ENCODE measurements around the gene DCUN1D3.
A peak's percentile ranks its signal among the peaks of the same experiment; 100 is the strongest.
"Not testable (repeated sequence)": the region's sequence is repeated elsewhere in the genome, so short reads cannot be mapped to it uniquely, and the experiment has no call there.

The DCUN1D3 gene

GRCh38 chr16:20826039-20826566 lies 74.1 kb downstream of the DCUN1D3 start:
- DNase-seq (ENCODE audit: low read depth in 2 of 2): no peak

GRCh38 chr16:20822521-20823325 lies 77.4 kb downstream of the DCUN1D3 start:
- no peak for DNase-seq (ENCODE audit: low read depth in 2 of 2)

- DNase-seq (ENCODE audit: low read depth in 2 of 2): no peak
These were observed 78.5 kb downstream of the DCUN1D3 start for GRCh38 chr16:20821682-20822081.

GRCh38 chr16:20818929-20819585 lies 81.1 kb downstream of the DCUN1D3 start:
- no peak for DNase-seq (ENCODE audit: low read depth in 2 of 2)

- no peak for DNase-seq (ENCODE audit: low read depth in 2 of 2)
These were observed 85.4 kb downstream of the DCUN1D3 start for GRCh38 chr16:20814784-20815183.

GRCh38 chr16:20812510-20812909 lies 87.6 kb downstream of the DCUN1D3 start:
- no peak for DNase-seq (ENCODE audit: low read depth in 2 of 2)

GRCh38 chr16:20811889-20812439 lies 88.2 kb downstream of the DCUN1D3 start:
- DNase-seq (ENCODE audit: low read depth in 2 of 2): no peak

GRCh38 chr16:20807862-20808261 lies 92.3 kb downstream of the DCUN1D3 start:
- DNase-seq (ENCODE audit: low read depth in 2 of 2): no peak

GRCh38 chr16:20806168-20807050 lies 93.7 kb downstream of the DCUN1D3 start, which contains the start of the genes ERI2 and REXO5:
Gene ERI2 (minus strand): TSS chr16:20806472. CDS start chr16:20806430, 42 bp downstream.
Gene REXO5 (plus strand): TSS chr16:20806527. CDS start chr16:20806954, 427 bp downstream.
- DNase-seq (ENCODE audit: low read depth in 2 of 2): peak; percentile 63 to 76

GRCh38 chr16:20805684-20806167 lies 94.4 kb downstream of the DCUN1D3 start:
- not testable (repeated sequence) for DNase-seq (ENCODE audit: low read depth in 2 of 2)

Measured in stimulated activated CD8-positive, alpha-beta memory T cell treated with anti-CD3 and anti-CD28 coated beads, Interleukin-2, amount 100 ng/mL, for 48 hours (primary cell).